Hepatocyte (in vitro differentiated cells): ENCODE data around the gene CEP250. TPM values are rescaled to one million over a fixed set of nuclear protein-coding genes. Genes with fewer than 3 reads are reported as not detected.
A peak's percentile ranks its signal among the peaks of the same experiment; 100 is the strongest.

Experiments used
- DNase-seq: peaks from one replicate; pipeline ENCODE4 v3.0.0-alpha.2; 2016; ENCODE audit warnings: low spot score
- H2AFZ ChIP-seq: fragments of 200-600 bp; sonication (generic); 2 replicates; pipeline ENCODE4 v1.6.0; 2016; ENCODE audit warnings: antibody characterized with exemption, mild to moderate bottlenecking
- H3K27ac ChIP-seq: fragments of 200-600 bp; sonication (generic); 2 replicates; pipeline ENCODE4 v1.5.1; 2016; ENCODE audit warnings: mild to moderate bottlenecking
- H3K27me3 ChIP-seq: fragments of 200-600 bp; sonication (generic); 2 replicates; pipeline ENCODE4 v1.6.1; 2016
- H3K36me3 ChIP-seq: fragments of 200-600 bp; sonication (generic); replicated peaks from 2 replicates; pipeline ENCODE4 v1.5.1; 2016; ENCODE audit warnings: low read depth; ENCODE audit not compliant: insufficient read depth
- H3K4me1 ChIP-seq: fragments of 200-600 bp; sonication (generic); 2 replicates; pipeline ENCODE4 v1.5.1; 2016; ENCODE audit warnings: mild to moderate bottlenecking, moderate library complexity; ENCODE audit not compliant: insufficient read depth
- H3K4me2 ChIP-seq: fragments of 200-600 bp; sonication (generic); 2 replicates; pipeline ENCODE4 v1.6.0; 2016
- H3K4me3 ChIP-seq: fragments of 200-600 bp; sonication (generic); 2 replicates; pipeline ENCODE4 v1.5.1; 2016; ENCODE audit warnings: mild to moderate bottlenecking
- H3K79me2 ChIP-seq: fragments of 200-600 bp; sonication (generic); 2 replicates; pipeline ENCODE4 v1.6.0; 2017; ENCODE audit warnings: mild to moderate bottlenecking
- H3K9me2 ChIP-seq: fragments of 200-600 bp; sonication (generic); replicated peaks from 2 replicates; pipeline ENCODE4 v1.6.0; 2017; ENCODE audit warnings: mild to moderate bottlenecking; ENCODE audit not compliant: insufficient read depth
- H3K9me3 ChIP-seq: fragments of 200-600 bp; sonication (generic); 2 replicates; pipeline ENCODE4 v1.5.1; 2016; ENCODE audit warnings: low read depth, mild to moderate bottlenecking
- H4K20me1 ChIP-seq: fragments of 200-600 bp; sonication (generic); 2 replicates; pipeline ENCODE4 v1.6.0; 2016; ENCODE audit warnings: mild to moderate bottlenecking; ENCODE audit not compliant: insufficient read depth, poor library complexity, severe bottlenecking
- EZH2 ChIP-seq: fragments of 200-600 bp; sonication (generic); IDR thresholded peaks from 2 replicates; pipeline ENCODE4 v1.6.1; 2016; ENCODE audit warnings: antibody characterized with exemption, mild to moderate bottlenecking, borderline replicate concordance
- EZH2phosphoT487 ChIP-seq: fragments of 200-600 bp; sonication (generic); IDR thresholded peaks from one replicate; pipeline ENCODE4 v1.6.1; 2018; ENCODE audit warnings: antibody characterized with exemption, mild to moderate bottlenecking, low read depth, moderate library complexity; ENCODE audit not compliant: unreplicated experiment, severe bottlenecking
- WGBS: methylation state at CpG from one replicate; pipeline ENCODE4 v1.1.6; 2016; ENCODE audit warnings: low lambda C conversion rate; ENCODE audit errors: missing lambda C conversion rate; 5-methylcytosine and 5-hydroxymethylcytosine counted together
- polyA plus RNA-seq: library from polyadenylated mRNA; unstranded; fragments of >200 nt; fragmentation: Nextera tagmentation; extraction: Ambion mirVana; gene quantifications from 2 replicates; pipeline ENCODE4 v1.2.1, GENCODE V29; 2016
- total RNA-seq: library from RNA; depleted of rRNA; stranded (reverse); fragments of >200 nt; gene quantifications from 2 replicates; pipeline ENCODE4 v1.2.3, GENCODE V29; 2014
- TF ChIP-seq, protein P1 (sequence below): fragments of 200-600 bp; sonication (generic); IDR thresholded peaks from 2 replicates; pipeline ENCODE4 v1.5.1; 2016; ENCODE audit warnings: antibody characterized with exemption, mild to moderate bottlenecking; ENCODE audit not compliant: poor library complexity

Gene CEP250
- total and polyA plus RNA-seq, 2 experiments from 2014 or later = 12.4 to 18.5 TPM

DNA sequence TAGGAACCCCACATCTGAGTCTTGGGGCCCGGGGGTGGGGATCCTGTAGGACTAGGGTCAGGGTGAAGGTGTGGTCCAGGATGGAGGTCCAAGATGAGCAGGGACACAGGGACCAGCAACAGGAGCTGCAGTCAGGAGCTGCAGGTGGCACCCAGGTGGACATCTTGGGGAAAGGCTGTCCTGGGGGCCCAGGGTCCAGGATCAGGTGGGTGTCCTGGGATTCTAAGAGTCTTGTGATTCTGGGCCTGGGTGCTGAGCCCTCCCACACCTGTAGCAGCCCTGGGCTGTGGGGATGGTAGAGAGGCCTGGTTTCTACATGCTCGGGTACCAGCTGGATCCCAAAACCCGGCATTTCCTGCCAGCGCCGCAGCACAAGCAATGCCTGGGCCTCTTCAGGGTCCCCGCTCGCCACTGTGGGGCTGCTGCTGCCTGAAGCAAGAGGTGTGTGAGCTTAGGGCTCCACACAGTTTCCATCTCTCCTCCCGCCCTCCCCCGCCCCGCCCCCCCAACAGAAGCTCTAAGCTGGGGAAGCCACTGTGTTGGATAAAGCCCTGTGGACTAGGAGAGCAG lies 107.2 kb downstream of the CEP250 start:
- no peak overlapping the region for H3K4me3 ChIP-seq
- H3K9me2 ChIP-seq = no peaks in the 10 kb centered on the region
- no peak for DNase-seq
- no peak overlapping the region for H2AFZ ChIP-seq
- H3K4me1 ChIP-seq = no peaks in the 10 kb centered on the region
- no peak overlapping the region for H3K4me2 ChIP-seq
- no peaks in the 10 kb centered on the region for H3K27me3 ChIP-seq
- WGBS = 87% methylated on average over 7 of the region's 10 CpGs
- H3K79me2 ChIP-seq = no peaks in the 10 kb centered on the region
- no peaks in the 10 kb centered on the region for H4K20me1 ChIP-seq
- TF ChIP-seq EZH2phosphoT487 (no peak), EZH2 (no peak)
- TF ChIP-seq, protein P1, sequence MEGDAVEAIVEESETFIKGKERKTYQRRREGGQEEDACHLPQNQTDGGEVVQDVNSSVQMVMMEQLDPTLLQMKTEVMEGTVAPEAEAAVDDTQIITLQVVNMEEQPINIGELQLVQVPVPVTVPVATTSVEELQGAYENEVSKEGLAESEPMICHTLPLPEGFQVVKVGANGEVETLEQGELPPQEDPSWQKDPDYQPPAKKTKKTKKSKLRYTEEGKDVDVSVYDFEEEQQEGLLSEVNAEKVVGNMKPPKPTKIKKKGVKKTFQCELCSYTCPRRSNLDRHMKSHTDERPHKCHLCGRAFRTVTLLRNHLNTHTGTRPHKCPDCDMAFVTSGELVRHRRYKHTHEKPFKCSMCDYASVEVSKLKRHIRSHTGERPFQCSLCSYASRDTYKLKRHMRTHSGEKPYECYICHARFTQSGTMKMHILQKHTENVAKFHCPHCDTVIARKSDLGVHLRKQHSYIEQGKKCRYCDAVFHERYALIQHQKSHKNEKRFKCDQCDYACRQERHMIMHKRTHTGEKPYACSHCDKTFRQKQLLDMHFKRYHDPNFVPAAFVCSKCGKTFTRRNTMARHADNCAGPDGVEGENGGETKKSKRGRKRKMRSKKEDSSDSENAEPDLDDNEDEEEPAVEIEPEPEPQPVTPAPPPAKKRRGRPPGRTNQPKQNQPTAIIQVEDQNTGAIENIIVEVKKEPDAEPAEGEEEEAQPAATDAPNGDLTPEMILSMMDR = no peak
- no peak overlapping the region for H3K27ac ChIP-seq
- H3K9me3 ChIP-seq = no peaks in the 10 kb centered on the region
- H3K36me3 ChIP-seq = no peaks in the 10 kb centered on the region

DNA sequence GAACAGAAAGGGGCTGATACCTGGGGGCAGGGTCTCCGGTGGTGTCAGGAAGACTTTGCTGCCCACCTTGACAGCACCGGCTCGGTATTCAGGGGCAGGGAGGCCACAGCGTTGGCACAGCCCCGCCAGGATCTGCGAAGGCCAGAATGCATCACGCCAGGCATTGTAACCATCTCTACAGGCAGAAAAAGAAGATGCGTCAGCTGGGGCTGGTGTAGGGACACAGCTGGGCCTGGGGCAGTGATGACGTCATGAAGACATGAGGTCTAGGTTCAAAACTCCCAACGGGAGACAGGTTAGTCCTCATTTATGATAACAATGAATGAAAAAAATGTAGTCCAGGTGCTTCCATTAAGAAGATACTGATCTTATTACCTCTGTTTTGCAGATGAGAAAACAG lies 108.4 kb downstream of the CEP250 start:
- Histone ChIP-seq H2AFZ (no peak overlapping the region), H3K79me2 (no peaks in the 10 kb centered on the region), H3K36me3 (no peaks in the 10 kb centered on the region), H3K4me1 (no peaks in the 10 kb centered on the region), H3K9me2 (no peaks in the 10 kb centered on the region), H3K27me3 (no peaks in the 10 kb centered on the region), H3K9me3 (no peaks in the 10 kb centered on the region), H3K4me2 (no peak overlapping the region), H4K20me1 (no peaks in the 10 kb centered on the region), H3K4me3 (no peak overlapping the region), H3K27ac (no peak overlapping the region)
- no peak for DNase-seq
- WGBS = 90% methylated on average over 10 of the region's 10 CpGs
- TF ChIP-seq EZH2 = no peak
- TF ChIP-seq, protein P1 = no peak

DNA sequence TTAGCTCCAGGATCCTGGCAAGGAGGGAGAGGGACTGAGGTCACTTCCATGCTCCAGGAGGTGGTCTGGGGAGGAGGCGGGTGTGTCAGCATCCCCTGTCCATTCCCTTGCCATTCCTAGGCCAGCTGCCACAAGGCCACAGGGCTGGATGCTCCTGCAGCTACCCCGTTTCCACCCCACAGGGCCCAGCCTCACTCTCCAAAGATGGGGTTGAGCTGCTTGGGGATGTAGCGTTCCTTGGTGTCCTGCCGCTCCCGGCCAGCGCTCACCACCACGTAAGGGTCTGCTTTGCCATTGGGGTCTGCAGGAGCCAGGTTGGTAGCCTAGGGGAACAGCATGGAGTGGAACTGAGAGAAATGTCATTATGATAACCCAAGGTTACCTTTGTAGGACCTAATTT lies 109.5 kb downstream of the CEP250 start:
- Histone ChIP-seq H3K4me3 (no peak overlapping the region), H3K4me2 (no peak overlapping the region), H3K27ac (no peak overlapping the region), H2AFZ (no peak overlapping the region), H3K9me3 (no peaks in the 10 kb centered on the region), H3K79me2 (no peaks in the 10 kb centered on the region), H4K20me1 (no peaks in the 10 kb centered on the region), H3K36me3 (no peaks in the 10 kb centered on the region), H3K27me3 (no peaks in the 10 kb centered on the region), H3K9me2 (no peaks in the 10 kb centered on the region), H3K4me1 (no peaks in the 10 kb centered on the region)
- DNase-seq = no peak
- TF ChIP-seq, protein P1 = no peak
- TF ChIP-seq EZH2phosphoT487 = no peak
- no peak for TF ChIP-seq EZH2
- WGBS = 94% methylated on average over 7 of the region's 7 CpGs

DNA sequence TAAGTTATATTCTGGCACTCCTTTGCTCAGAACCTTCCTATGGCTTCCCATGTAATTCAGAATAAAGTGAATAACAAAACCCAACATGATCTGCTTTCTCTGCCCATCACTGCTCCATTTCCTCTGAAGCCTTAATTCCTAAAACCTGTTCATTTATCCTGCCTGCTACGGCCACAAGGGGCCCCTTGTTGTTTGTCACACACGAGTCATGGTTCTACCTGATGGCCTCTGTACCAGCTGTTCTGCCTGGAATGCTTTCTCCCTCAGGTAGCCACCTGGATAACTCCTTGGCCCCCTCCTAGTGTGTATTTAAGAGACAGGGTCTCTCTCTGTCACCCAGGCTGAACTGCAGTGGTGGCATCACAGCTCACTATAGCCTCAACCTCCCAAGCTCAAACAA lies 113.2 kb downstream of the CEP250 start:
- TF ChIP-seq EZH2phosphoT487 (no peak), EZH2 (no peak)
- TF ChIP-seq, protein P1 = peak; percentile 26
- DNase-seq = peak; percentile 38
- 15% methylated on average over 2 of the region's 2 CpGs for WGBS

More for the DNA sequence above, 113.2 kb downstream of the CEP250 start:
- no peaks in the 10 kb centered on the region for H4K20me1 ChIP-seq
- no peak overlapping the region for H2AFZ ChIP-seq
- H3K9me3 ChIP-seq = no peaks in the 10 kb centered on the region
- H3K36me3 ChIP-seq = no peaks in the 10 kb centered on the region
- H3K4me3 ChIP-seq = no peak overlapping the region
- no peaks in the 10 kb centered on the region for H3K27me3 ChIP-seq
- H3K4me1 ChIP-seq = no peaks in the 10 kb centered on the region
- H3K79me2 ChIP-seq = no peaks in the 10 kb centered on the region
- H3K9me2 ChIP-seq = no peaks in the 10 kb centered on the region
- no peak overlapping the region for H3K4me2 ChIP-seq
- no peak overlapping the region for H3K27ac ChIP-seq
